PC-9 (cell line): ENCODE data around the gene PROP1.
"Not testable (repeated sequence)": the region's sequence is repeated elsewhere in the genome, so short reads cannot be mapped to it uniquely, and the experiment has no call there.

Source experiments
- CTCF ChIP-seq: fragments of 200-600 bp; sonication (generic); conservative IDR thresholded peaks from 2 replicates; pipeline ENCODE4 v1.6.1; 2017; ENCODE audit warnings: mixed run types, antibody characterized with exemption, mild to moderate bottlenecking, moderate library complexity
- EZH2 ChIP-seq: fragments of 200-600 bp; sonication (generic); IDR thresholded peaks from 2 replicates; pipeline ENCODE4 v1.8.0; 2017; ENCODE audit warnings: antibody characterized with exemption, low read depth

GRCh38 chr5:177953101-177953500, 42.9 kb downstream of the PROP1 start:
- TF ChIP-seq CTCF, EZH2: not testable (repeated sequence)
